Left lobe of liver (tissue), 2 donors: Measurements from ENCODE around the gene YTHDC2. TPM values are rescaled to one million over a fixed set of nuclear protein-coding genes. Genes with fewer than 3 reads are reported as not detected.
A peak's percentile ranks its signal among the peaks of the same experiment; 100 is the strongest.

Experiments
- ATAC-seq: fragments of 200-7000 bp; cut with Tn5 transposase; one replicate; pipeline ENCODE4 v1.9.1; 2020; ENCODE audit warnings: mild to moderate bottlenecking, moderate library complexity
- DNase-seq: peaks from one replicate; pipeline ENCODE4 v3.0.0-alpha.2; 2020; ENCODE audit warnings: low spot score
- total RNA-seq: library from RNA; stranded (reverse); gene quantifications from one replicate; pipeline ENCODE4 v1.2.1, GENCODE V29; 2021
- donor health status: DM: no; HTN: no; CAD: no; lungs with moderate emphysema.
- donor health status: DM: no; HTN: yes; CAD: no.

Gene YTHDC2
- total RNA-seq = 12.5 TPM

- peak; percentile 89 for DNase-seq
- ATAC-seq = peak; percentile 93
These were observed at the start of gene YTHDC2 for GRCh38 chr5:113513384-113514288. Gene YTHDC2 (plus strand): TSS chr5:113513694. CDS start chr5:113513896, 202 bp downstream.

GRCh38 chr5:113474100-113474728 is 39.3 kb upstream of the YTHDC2 start:
- DNase-seq (no peak), ATAC-seq (no peak)

- ATAC-seq (no peak), DNase-seq (no peak)
These were observed 34.8 kb upstream of the YTHDC2 start for GRCh38 chr5:113478691-113479090.

GRCh38 chr5:113480243-113480642 is 33.3 kb upstream of the YTHDC2 start:
- ATAC-seq = no peak
- no peak for DNase-seq

- DNase-seq (no peak), ATAC-seq (peak; percentile 34)
These were observed 26.1 kb upstream of the YTHDC2 start for GRCh38 chr5:113487416-113487780.

GRCh38 chr5:113487781-113488644 is 25.5 kb upstream of the YTHDC2 start, which contains the start of gene MCC:
Gene MCC (minus strand): TSS chr5:113488453.
- ATAC-seq = peak; percentile 82
- no peak for DNase-seq

GRCh38 chr5:113488645-113489184 is 24.8 kb upstream of the YTHDC2 start:
- DNase-seq = no peak
- peak; percentile 44 for ATAC-seq

- DNase-seq = no peak
- ATAC-seq = no peak
These were observed 24.2 kb upstream of the YTHDC2 start for GRCh38 chr5:113489299-113489698.

GRCh38 chr5:113490317-113490716 is 23.2 kb upstream of the YTHDC2 start:
- DNase-seq = no peak
- ATAC-seq = no peak

GRCh38 chr5:113491022-113491421 is 22.5 kb upstream of the YTHDC2 start:
- no peak for ATAC-seq
- no peak for DNase-seq

GRCh38 chr5:113493446-113493845 is 20.0 kb upstream of the YTHDC2 start:
- DNase-seq (no peak), ATAC-seq (no peak)

GRCh38 chr5:113495422-113495841 is 18.1 kb upstream of the YTHDC2 start:
- no peak for ATAC-seq
- no peak for DNase-seq

- ATAC-seq (no peak), DNase-seq (no peak)
These were observed 11.4 kb upstream of the YTHDC2 start for GRCh38 chr5:113502073-113502472.

GRCh38 chr5:113503146-113503545 is 10.3 kb upstream of the YTHDC2 start:
- ATAC-seq (no peak), DNase-seq (no peak)

GRCh38 chr5:113505181-113505580 is 8.3 kb upstream of the YTHDC2 start:
- ATAC-seq = no peak

GRCh38 chr5:113507601-113508000 is 5.9 kb upstream of the YTHDC2 start:
- DNase-seq (no peak), ATAC-seq (no peak)

More at GRCh38 chr5:113505181-113505580, 8.3 kb upstream of the YTHDC2 start:
- DNase-seq = no peak

- DNase-seq (no peak), ATAC-seq (no peak)
These were observed 4.7 kb upstream of the YTHDC2 start for GRCh38 chr5:113508756-113509155.

- ATAC-seq (peak; percentile 14), DNase-seq (no peak)
These were observed 2.5 kb upstream of the YTHDC2 start for GRCh38 chr5:113510836-113511451.

- DNase-seq (no peak), ATAC-seq (no peak)
These were observed 1.2 kb upstream of the YTHDC2 start for GRCh38 chr5:113512341-113512740.

- ATAC-seq = no peak
- DNase-seq = no peak
These were observed 768 bp downstream of the YTHDC2 start for GRCh38 chr5:113514289-113514635.

GRCh38 chr5:113518884-113519283 is 5.4 kb downstream of the YTHDC2 start:
- DNase-seq (no peak), ATAC-seq (no peak)
